Measurements from ENCODE around the gene DPYSL5.

GRCh38 chr2:26921323-26921722, 73.4 kb downstream of the DPYSL5 start:
- no peak for TF ChIP-seq CTCF (IDR thresholded peaks at IDR 0.05; ENCODE audit: poor library complexity, severe bottlenecking)
- TF ChIP-seq POLR2AphosphoS5 (IDR thresholded peaks at IDR 0.05) = no peak
- TF ChIP-seq RAD21 (conservative IDR thresholded peaks at IDR 0.05) = no peak
- no peak for TF ChIP-seq EP300 (conservative IDR thresholded peaks at IDR 0.05; ENCODE audit: poor library complexity, severe bottlenecking)
- no peak for TF ChIP-seq MXI1 (conservative IDR thresholded peaks at IDR 0.05; ENCODE audit: poor library complexity, severe bottlenecking)
- TF ChIP-seq EZH2 (IDR thresholded peaks at IDR 0.05; ENCODE audit: borderline replicate concordance, insufficient read depth, low read length, poor library complexity, severe bottlenecking) = no peak
- no peak for TF ChIP-seq TAF1 (IDR thresholded peaks at IDR 0.05; ENCODE audit: low read depth)

All from neural cell (in vitro differentiated cells).